PC-3 (cell line): ENCODE results near the gene MACROD1. TPM values are rescaled to one million over a fixed set of nuclear protein-coding genes. Genes with fewer than 3 reads are reported as not detected.

ENCODE experiments used
- ATAC-seq: fragments of 200-7000 bp; cut with Tn5 transposase; 2 replicates; pipeline ENCODE4 v1.9.1; 2020; ENCODE audit warnings: mild to moderate bottlenecking, moderate library complexity
- BruUV-seq: library from RNA; stranded (reverse); fragments of 400-500 nt; replicated peaks from 2 replicates; lab custom pipeline; 2021; lab: Mats Ljungman, UMichigan
- CTCF ChIA-PET: fragments of 300-600 bp; sonication (Branson Sonifier 250); formaldehyde crosslinking; loops from one replicate; lab custom pipeline; 2022; ENCODE audit warnings: antibody characterized with exemption; lab: Charles Lee
- POLR2A ChIA-PET: fragments of 300-600 bp; sonication (Branson Sonifier 250); formaldehyde crosslinking; loops from one replicate; lab custom pipeline; 2022; ENCODE audit warnings: antibody characterized with exemption; ENCODE audit not compliant: unreplicated experiment; lab: Charles Lee
- DNase-seq: peaks from one replicate; pipeline ENCODE4 v3.0.0-alpha.2; 2015
- H2AFZ ChIP-seq: fragments of 300-600 bp; sonication (generic); 2 replicates; pipeline ENCODE4 v1.6.0; 2016; ENCODE audit warnings: antibody characterized with exemption, low read length
- H3F3A ChIP-seq: fragments of 300-600 bp; sonication (generic); one replicate; pipeline ENCODE4 v1.6.0; 2017; ENCODE audit warnings: antibody characterized with exemption, low read length, control low read depth, mild to moderate bottlenecking; ENCODE audit not compliant: unreplicated experiment
- H3K27ac ChIP-seq: fragments of 300-600 bp; sonication (generic); 2 replicates; pipeline ENCODE4 v1.5.1; 2016; ENCODE audit warnings: mild to moderate bottlenecking, low read length
- H3K27me3 ChIP-seq: fragments of 300-600 bp; sonication (generic); 2 replicates; pipeline ENCODE4 v1.6.1; 2016; ENCODE audit warnings: low read length, mixed read lengths
- H3K36me3 ChIP-seq: fragments of 300-600 bp; sonication (generic); 2 replicates; pipeline ENCODE4 v1.6.1; 2016; ENCODE audit warnings: low read depth, mixed run types, low read length, mixed read lengths
- H3K4me1 ChIP-seq: fragments of 300-600 bp; sonication (generic); 2 replicates; pipeline ENCODE4 v1.5.1; 2016; ENCODE audit warnings: low read length; ENCODE audit not compliant: insufficient read depth
- H3K4me2 ChIP-seq: fragments of 300-600 bp; sonication (generic); 2 replicates; pipeline ENCODE4 v1.6.0; 2016; ENCODE audit warnings: low read length
- H3K4me3 ChIP-seq: fragments of 300-600 bp; sonication (generic); 2 replicates; pipeline ENCODE4 v1.5.1; 2016; ENCODE audit warnings: mild to moderate bottlenecking, low read length, mixed read lengths
- H3K79me2 ChIP-seq: fragments of 300-600 bp; sonication (generic); 2 replicates; pipeline ENCODE4 v1.6.1; 2017; ENCODE audit warnings: low read length, mixed read lengths
- H3K9ac ChIP-seq: fragments of 300-600 bp; sonication (generic); 2 replicates; pipeline ENCODE4 v1.6.0; 2016; ENCODE audit warnings: mild to moderate bottlenecking, low read length
- H3K9me2 ChIP-seq: fragments of 300-600 bp; sonication (generic); replicated peaks from 2 replicates; pipeline ENCODE4 v1.6.1; 2016; ENCODE audit warnings: mixed run types, low read length, mixed read lengths
- H3K9me3 ChIP-seq: fragments of 300-600 bp; sonication (generic); 2 replicates; pipeline ENCODE4 v1.6.1; 2016; ENCODE audit warnings: low read length, mixed read lengths
- H4K20me1 ChIP-seq: fragments of 300-600 bp; sonication (generic); 2 replicates; pipeline ENCODE4 v1.6.1; 2016; ENCODE audit warnings: low read length, mixed read lengths
- EZH2 ChIP-seq: fragments of 300-600 bp; sonication (generic); IDR thresholded peaks from one replicate; pipeline ENCODE4 v1.6.1; 2017; ENCODE audit warnings: antibody characterized with exemption, mild to moderate bottlenecking, low read length; ENCODE audit not compliant: unreplicated experiment
- EZH2phosphoT487 ChIP-seq: fragments of 300-600 bp; sonication (generic); IDR thresholded peaks from 2 replicates; pipeline ENCODE4 v1.6.1; 2018; ENCODE audit warnings: mild to moderate bottlenecking, antibody characterized with exemption, low read length, borderline replicate concordance
- intact Hi-C: fragments of 100-400 bp; cut with micrococcal nuclease; formaldehyde crosslinking; loops from 2 replicates; pipeline ENCODE4 v1.9.0; 2023
- total RNA-seq: library from RNA; depleted of rRNA; stranded (reverse); fragments of >200 nt; gene quantifications from 2 replicates; pipeline ENCODE4 v1.2.3, GENCODE V29; 2014
- TF ChIP-seq, protein P1 (sequence below): fragments of 300-600 bp; sonication (generic); conservative IDR thresholded peaks from 2 replicates; pipeline ENCODE4 v1.5.1; 2017; ENCODE audit warnings: antibody characterized with exemption, low read depth, mild to moderate bottlenecking, low read length

The MACROD1 gene
- total RNA-seq, 1 experiment from 2014 or later: 71.4 TPM

DNA sequence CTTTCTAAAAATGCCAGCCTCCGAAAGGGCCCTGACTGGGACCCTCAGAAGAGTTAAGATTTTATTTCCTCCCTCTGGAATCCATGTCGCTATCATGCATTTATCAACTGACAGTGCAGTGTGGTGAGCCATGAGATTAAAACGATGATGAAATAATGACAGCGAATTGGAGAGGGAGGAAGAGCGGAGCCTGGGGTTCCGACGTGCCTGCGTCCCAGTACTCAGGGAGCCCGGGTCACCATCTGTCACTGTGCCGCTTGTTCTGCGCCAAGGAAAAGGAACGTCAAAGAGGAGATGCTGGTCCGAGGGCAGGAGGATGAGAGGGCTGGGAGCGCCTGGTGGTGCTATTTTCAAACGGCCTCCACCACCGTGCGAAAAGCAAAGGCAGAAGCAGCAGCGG, 46.2 kb downstream of the MACROD1 start:
- Histone ChIP-seq H3K4me1 (no peaks in the 10 kb centered on the region), H3F3A (no peaks in the 10 kb centered on the region), H2AFZ (no peak overlapping the region), H3K9me3 (no peaks in the 10 kb centered on the region), H4K20me1 (no peaks in the 10 kb centered on the region), H3K79me2 (no peaks in the 10 kb centered on the region), H3K9me2 (no peaks in the 10 kb centered on the region), H3K36me3 (no peaks in the 10 kb centered on the region), H3K4me3 (no peak overlapping the region), H3K9ac (no peak overlapping the region), H3K27me3 (no peaks in the 10 kb centered on the region), H3K4me2 (no peak overlapping the region), H3K27ac (no peak overlapping the region)
- TF ChIP-seq EZH2: no peak
- TF ChIP-seq, protein P1, sequence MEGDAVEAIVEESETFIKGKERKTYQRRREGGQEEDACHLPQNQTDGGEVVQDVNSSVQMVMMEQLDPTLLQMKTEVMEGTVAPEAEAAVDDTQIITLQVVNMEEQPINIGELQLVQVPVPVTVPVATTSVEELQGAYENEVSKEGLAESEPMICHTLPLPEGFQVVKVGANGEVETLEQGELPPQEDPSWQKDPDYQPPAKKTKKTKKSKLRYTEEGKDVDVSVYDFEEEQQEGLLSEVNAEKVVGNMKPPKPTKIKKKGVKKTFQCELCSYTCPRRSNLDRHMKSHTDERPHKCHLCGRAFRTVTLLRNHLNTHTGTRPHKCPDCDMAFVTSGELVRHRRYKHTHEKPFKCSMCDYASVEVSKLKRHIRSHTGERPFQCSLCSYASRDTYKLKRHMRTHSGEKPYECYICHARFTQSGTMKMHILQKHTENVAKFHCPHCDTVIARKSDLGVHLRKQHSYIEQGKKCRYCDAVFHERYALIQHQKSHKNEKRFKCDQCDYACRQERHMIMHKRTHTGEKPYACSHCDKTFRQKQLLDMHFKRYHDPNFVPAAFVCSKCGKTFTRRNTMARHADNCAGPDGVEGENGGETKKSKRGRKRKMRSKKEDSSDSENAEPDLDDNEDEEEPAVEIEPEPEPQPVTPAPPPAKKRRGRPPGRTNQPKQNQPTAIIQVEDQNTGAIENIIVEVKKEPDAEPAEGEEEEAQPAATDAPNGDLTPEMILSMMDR: no peak
- TF ChIP-seq EZH2phosphoT487: no peak
- DNase-seq (no peak), ATAC-seq (no peak)
- intact Hi-C loops: no loop called here
- no TSS peak for BruUV-seq
- ChIA-PET CTCF (no interaction called here), POLR2A (no interaction called here)

DNA sequence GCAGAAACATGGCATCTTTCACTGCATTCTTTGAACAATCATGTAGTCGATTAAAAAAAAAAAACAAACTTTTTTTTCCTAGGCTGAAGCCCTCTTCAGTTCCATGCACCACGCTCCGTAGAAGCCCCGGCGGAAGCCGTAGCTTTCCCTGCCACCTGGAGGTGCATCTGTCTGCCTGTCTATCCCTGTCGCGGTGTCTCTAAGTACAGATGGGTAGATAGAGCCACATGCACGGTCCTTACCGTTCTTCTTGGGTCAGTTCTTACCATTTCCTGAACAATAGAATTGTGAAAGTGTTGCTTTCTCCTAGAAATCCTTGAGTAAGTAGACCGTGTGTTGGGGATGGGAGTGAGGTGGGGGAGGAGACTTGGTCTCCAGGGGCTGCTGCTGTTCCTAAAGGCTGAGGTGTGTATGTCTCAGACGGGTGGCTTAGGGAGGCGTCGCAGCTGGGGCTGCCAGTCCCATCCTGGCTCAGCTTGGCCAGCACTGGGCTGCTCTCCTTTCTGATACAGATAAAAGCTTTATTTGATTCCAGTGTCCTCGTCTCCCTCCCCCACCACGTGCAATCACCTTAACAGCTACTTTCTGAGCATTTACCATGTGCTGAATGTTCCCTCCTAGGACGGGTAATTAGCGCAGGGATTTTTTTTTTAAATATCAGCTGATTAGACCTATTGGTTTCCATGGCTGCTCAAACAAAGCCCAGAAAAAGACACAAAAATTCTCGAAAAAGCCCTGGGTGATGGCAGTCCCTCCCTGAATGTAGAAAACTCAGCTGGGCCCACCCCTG, 46.8 kb downstream of the MACROD1 start:
- Histone ChIP-seq H3K36me3 (no peaks in the 10 kb centered on the region), H3K27me3 (no peaks in the 10 kb centered on the region), H2AFZ (no peak overlapping the region), H3K9ac (no peak overlapping the region), H3K4me1 (no peaks in the 10 kb centered on the region), H3K79me2 (no peaks in the 10 kb centered on the region), H3F3A (no peaks in the 10 kb centered on the region), H4K20me1 (no peaks in the 10 kb centered on the region), H3K4me2 (no peak overlapping the region), H3K27ac (no peak overlapping the region), H3K9me2 (no peaks in the 10 kb centered on the region), H3K9me3 (no peaks in the 10 kb centered on the region), H3K4me3 (no peak overlapping the region)
- TF ChIP-seq EZH2phosphoT487 (no peak), EZH2 (no peak)
- TF ChIP-seq, protein P1: no peak
- DNase-seq: no peak
- ChIA-PET CTCF (no interaction called here), POLR2A (no interaction called here)
- no peak for ATAC-seq
- intact Hi-C loops: no loop called here
- no TSS peak for BruUV-seq

DNA sequence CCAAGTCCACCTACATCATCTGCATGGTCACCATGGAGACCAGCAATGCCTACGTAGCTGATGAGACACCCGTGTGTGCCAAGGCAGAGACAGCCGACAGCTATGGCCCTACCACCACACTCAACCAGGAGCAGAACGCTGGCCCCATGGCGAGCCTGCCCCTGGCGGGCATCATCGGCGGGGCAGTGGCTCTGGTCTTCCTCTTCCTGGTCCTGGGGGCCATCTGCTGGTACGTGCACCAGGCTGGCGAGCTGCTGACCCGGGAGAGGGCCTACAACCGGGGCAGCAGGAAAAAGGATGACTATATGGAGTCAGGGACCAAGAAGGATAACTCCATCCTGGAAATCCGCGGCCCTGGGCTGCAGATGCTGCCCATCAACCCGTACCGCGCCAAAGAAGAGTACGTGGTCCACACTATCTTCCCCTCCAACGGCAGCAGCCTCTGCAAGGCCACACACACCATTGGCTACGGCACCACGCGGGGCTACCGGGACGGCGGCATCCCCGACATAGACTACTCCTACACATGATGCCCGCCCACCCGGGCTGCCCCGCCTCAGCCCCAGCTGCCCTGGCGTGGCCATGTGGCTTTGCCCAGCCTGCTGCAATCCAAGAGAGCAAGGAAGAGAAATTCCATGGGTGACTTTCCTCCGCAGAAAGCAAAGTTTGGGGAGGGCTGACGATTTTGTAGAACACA, 48.0 kb downstream of the MACROD1 start:
- Histone ChIP-seq H3K27me3 (no peaks in the 10 kb centered on the region), H3K9ac (no peak overlapping the region), H3K27ac (no peak overlapping the region), H2AFZ (no peak overlapping the region), H3K9me3 (no peaks in the 10 kb centered on the region), H3F3A (no peaks in the 10 kb centered on the region), H3K9me2 (no peaks in the 10 kb centered on the region), H3K4me2 (no peak overlapping the region), H3K4me1 (no peaks in the 10 kb centered on the region), H3K79me2 (no peaks in the 10 kb centered on the region), H4K20me1 (no peaks in the 10 kb centered on the region), H3K4me3 (no peak overlapping the region), H3K36me3 (no peaks in the 10 kb centered on the region)
- intact Hi-C loops: no loop called here
- CTCF ChIA-PET: no interaction called here
- no TSS peak for BruUV-seq
- no peak for DNase-seq
- ATAC-seq: no peak
- TF ChIP-seq EZH2phosphoT487 (no peak), EZH2 (no peak)
- TF ChIP-seq, protein P1: no peak
- POLR2A ChIA-PET: no interaction called here
